ENCODE data around the gene FZD2.

FZD2 gene

GRCh38 chr17:44606658-44607057 is 49.4 kb downstream of the FZD2 start:
- DNase-seq (ENCODE audit: low read depth in 2 of 2, low spot score in 1 of 2): no peak

DNA sequence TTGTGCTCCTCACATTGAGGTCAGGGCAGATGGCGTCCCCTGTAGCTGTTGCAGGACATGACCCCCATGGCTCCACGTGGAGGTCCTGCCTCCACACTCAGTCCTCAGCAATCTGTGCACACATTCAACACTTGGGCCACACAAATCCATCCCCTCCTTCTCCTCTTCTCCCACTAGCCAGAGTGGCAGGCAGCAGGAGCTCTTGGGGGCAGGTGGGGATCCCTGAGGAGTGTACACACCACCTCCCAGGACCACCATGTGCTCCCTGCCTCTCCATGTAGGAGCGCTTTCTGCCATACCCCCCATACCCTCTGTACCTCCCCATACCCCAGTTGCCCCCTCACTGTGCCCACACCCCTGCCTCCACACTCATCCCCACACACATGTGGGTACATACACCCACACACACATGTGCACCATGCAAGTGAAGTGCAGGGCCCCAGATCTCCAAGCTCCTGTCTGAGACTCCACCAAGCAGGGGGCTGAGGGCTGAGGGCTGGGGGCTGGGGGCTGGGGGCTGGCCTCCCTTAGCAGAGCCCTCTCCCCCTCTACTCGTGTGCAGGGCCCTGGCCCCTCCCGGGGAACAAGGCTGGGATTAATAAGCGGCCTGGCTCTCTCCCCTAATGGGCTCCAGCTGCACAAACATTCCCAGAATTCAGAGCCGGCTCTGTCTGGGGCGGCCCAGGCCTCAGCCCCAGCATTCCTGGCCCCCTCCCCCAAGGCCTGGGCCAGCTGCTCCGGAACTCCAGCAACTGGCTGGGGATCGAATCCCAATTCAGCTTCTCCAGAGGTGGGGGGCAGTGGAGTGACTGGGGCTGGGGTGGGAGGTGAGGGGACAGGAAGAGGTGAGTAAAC is 50.8 kb downstream of the FZD2 start:
- no peak for DNase-seq (ENCODE audit: low read depth in 2 of 2, low spot score in 1 of 2)

GRCh38 chr17:44608727-44609435 is 51.6 kb downstream of the FZD2 start:
- no peak for DNase-seq (ENCODE audit: low read depth in 2 of 2, low spot score in 1 of 2)

- DNase-seq (ENCODE audit: low read depth in 2 of 2, low spot score in 1 of 2): no peak
These were observed 53.0 kb downstream of the FZD2 start for GRCh38 chr17:44610331-44610730.
